HCT116 (cell line): ENCODE data around the gene C11orf52. TPM values are rescaled to one million over a fixed set of nuclear protein-coding genes. Genes with fewer than 3 reads are reported as not detected.

Experiments used
- ATAC-seq: fragments of 200-7000 bp; cut with Tn5 transposase; 2 replicates; pipeline ENCODE4 v1.9.1; 2020; ENCODE audit warnings: mild to moderate bottlenecking, moderate library complexity
- BruUV-seq: library from RNA; stranded (reverse); fragments of 400-500 nt; replicated peaks from 2 replicates; lab custom pipeline; 2021; lab: Mats Ljungman, UMichigan
- CTCF ChIA-PET: fragments of 300-600 bp; sonication (Branson Sonifier 250); formaldehyde crosslinking; loops from one replicate; lab custom pipeline; 2021; ENCODE audit warnings: antibody characterized with exemption; lab: Charles Lee
- POLR2A ChIA-PET: fragments of 300-600, 350-600 bp; sonication (Branson Sonifier 250); formaldehyde crosslinking; loops from one replicate; lab custom pipeline; 2021; ENCODE audit warnings: antibody characterized with exemption; lab: Charles Lee
- RAD21 ChIA-PET, 2 experiments: fragments of 300-600 bp; sonication (Branson Sonifier 250); formaldehyde crosslinking; loops; one replicate each; lab custom pipeline; 2023; ENCODE audit warnings: low total read pairs in 2 of 2; ENCODE audit not compliant: uncharacterized antibody in 2 of 2, unreplicated experiment in 2 of 2, low non-redundant PET in 1 of 2; lab: Charles Lee
- DNase-seq: peaks from one replicate; pipeline ENCODE4 v3.0.0-alpha.2; 2010; ENCODE audit warnings: low read depth, low spot score
- H2AFZ ChIP-seq: fragments of 200-600 bp; shearing (Covaris generic), sonication (generic); 2 replicates; pipeline ENCODE4 v1.6.1; 2017; ENCODE audit warnings: low read depth, mixed run types, mixed read lengths, antibody characterized with exemption, low read length; ENCODE audit not compliant: poor library complexity, severe bottlenecking
- H3K27ac ChIP-seq: 2 replicates; pipeline ENCODE4 v1.5.1; 2012; ENCODE audit warnings: low read depth, low read length
- H3K27me3 ChIP-seq: fragments of 200-600 bp; sonication (generic); 2 replicates; pipeline ENCODE4 v1.6.1; 2016; ENCODE audit warnings: mixed run types, low read length, mixed read lengths; ENCODE audit not compliant: insufficient read depth
- H3K36me3 ChIP-seq, 2 experiments: fragments of 200-500 bp in 1 of 2; fragments of 200-600 bp in 1 of 2; sonication (Bioruptor generic) in 1 of 2; sonication (generic) in 1 of 2; 2 replicates each; pipeline versions ENCODE4 v1.5.1 to v1.6.1; 2014 to 2016; ENCODE audit warnings: low read length in 2 of 2, inconsistent platforms in 1 of 2, mixed read lengths in 1 of 2, mixed run types in 1 of 2; ENCODE audit not compliant: insufficient read depth in 2 of 2, control insufficient read depth in 1 of 2
- H3K4me1 ChIP-seq, 2 experiments: fragments of 200-600 bp in 1 of 2; sonication (generic) in 1 of 2; 2 replicates each; pipeline versions ENCODE4 v1.5.1 to v1.6.1; 2012 to 2017; ENCODE audit warnings: low read length in 2 of 2, inconsistent platforms in 1 of 2, mild to moderate bottlenecking in 1 of 2, mixed read lengths in 1 of 2, mixed run types in 1 of 2, moderate library complexity in 1 of 2; ENCODE audit not compliant: insufficient read depth in 2 of 2, control insufficient read depth in 1 of 2
- H3K4me2 ChIP-seq: fragments of 200-600 bp; sonication (generic); 2 replicates; pipeline ENCODE4 v1.6.1; 2017; ENCODE audit warnings: mixed run types, low read length, mixed read lengths
- H3K4me3 ChIP-seq, 2 experiments: fragments of 200-600 bp in 1 of 2; sonication (generic) in 1 of 2; replicated peaks in 1 of 2; 2 replicates each; pipeline ENCODE4 v1.5.1; 2011 to 2016; ENCODE audit warnings: low read length in 2 of 2, control low read depth in 1 of 2, low read depth in 1 of 2, mild to moderate bottlenecking in 1 of 2, mixed read lengths in 1 of 2, mixed run types in 1 of 2
- H3K79me2 ChIP-seq: fragments of 200-600 bp; sonication (generic); 2 replicates; pipeline ENCODE4 v1.6.1; 2017; ENCODE audit warnings: mild to moderate bottlenecking, mixed run types, low read length, moderate library complexity, mixed read lengths; ENCODE audit not compliant: insufficient read depth
- H3K9ac ChIP-seq: fragments of 200-600 bp; sonication (generic); 2 replicates; pipeline ENCODE4 v1.6.1; 2016; ENCODE audit warnings: low read length, mixed read lengths
- H3K9me2 ChIP-seq: fragments of 200-600 bp; sonication (generic), shearing (Covaris generic); 2 replicates; pipeline ENCODE4 v1.6.1; 2017; ENCODE audit warnings: mixed run types, mild to moderate bottlenecking, moderate library complexity; ENCODE audit not compliant: insufficient read depth
- H3K9me3 ChIP-seq, 2 experiments: fragments of 200-500 bp in 1 of 2; fragments of 200-600 bp in 1 of 2; sonication (Bioruptor generic) in 1 of 2; sonication (generic) in 1 of 2; 2 replicates each; pipeline ENCODE4 v1.6.1; 2014 to 2017; ENCODE audit warnings: low read length in 2 of 2, mixed read lengths in 2 of 2, inconsistent platforms in 1 of 2, low read depth in 1 of 2, mild to moderate bottlenecking in 1 of 2, mixed run types in 1 of 2, moderate library complexity in 1 of 2; ENCODE audit not compliant: control insufficient read depth in 1 of 2, insufficient read depth in 1 of 2
- H4K20me1 ChIP-seq: fragments of 200-600 bp; sonication (generic), shearing (Covaris generic); 2 replicates; pipeline ENCODE4 v1.6.1; 2017; ENCODE audit warnings: mixed run types, mild to moderate bottlenecking, moderate library complexity; ENCODE audit not compliant: insufficient read depth
- CBX3 ChIP-seq: IDR thresholded peaks from 2 replicates; pipeline ENCODE4 v1.6.1; 2012; ENCODE audit warnings: low read depth
- CEBPB ChIP-seq: IDR thresholded peaks from 2 replicates; pipeline ENCODE4 v1.6.1; 2012; ENCODE audit warnings: low read depth
- ELF1 ChIP-seq: IDR thresholded peaks from 2 replicates; pipeline ENCODE4 v1.6.1; 2012; ENCODE audit warnings: low read depth, borderline replicate concordance
- EZH2 ChIP-seq: fragments of 200-600 bp; sonication (generic); IDR thresholded peaks from 2 replicates; pipeline ENCODE4 v1.6.1; 2017; ENCODE audit warnings: antibody characterized with exemption, mixed run types
- EZH2phosphoT487 ChIP-seq: fragments of 200-600 bp; IDR thresholded peaks from 2 replicates; pipeline ENCODE4 v1.6.1; 2018; ENCODE audit warnings: antibody characterized with exemption, borderline replicate concordance
- FOSL1 ChIP-seq: IDR thresholded peaks from 2 replicates; pipeline ENCODE4 v1.6.1; 2012; ENCODE audit warnings: low read depth
- POLR2A ChIP-seq: IDR thresholded peaks from 2 replicates; pipeline ENCODE4 v1.7.0; 2011; ENCODE audit warnings: borderline replicate concordance; ENCODE audit not compliant: insufficient read depth, insufficient read length; ENCODE audit errors: extremely low read depth
- POLR2AphosphoS5 ChIP-seq: IDR thresholded peaks from 2 replicates; pipeline ENCODE4 v1.6.1; 2011; ENCODE audit warnings: mild to moderate bottlenecking, low read depth, low read length, moderate library complexity
- RAD21 ChIP-seq: IDR thresholded peaks from 2 replicates; pipeline ENCODE4 v1.6.1; 2012; ENCODE audit warnings: low read depth, mild to moderate bottlenecking
- SP1 ChIP-seq: IDR thresholded peaks from 2 replicates; pipeline ENCODE4 v1.6.1; 2012; ENCODE audit warnings: low read depth
- SRF ChIP-seq: IDR thresholded peaks from 2 replicates; pipeline ENCODE4 v1.6.1; 2012; ENCODE audit warnings: low read depth
- YY1 ChIP-seq: IDR thresholded peaks from 2 replicates; pipeline ENCODE4 v1.6.1; 2011; ENCODE audit warnings: low read length, low read depth, moderate library complexity, mild to moderate bottlenecking; ENCODE audit not compliant: insufficient replicate concordance; ENCODE audit errors: extremely low read depth
- ZFX ChIP-seq: fragments of 450-650 bp; IDR thresholded peaks from 2 replicates; pipeline ENCODE4 v1.6.1; 2017
- ZNF274 ChIP-seq: fragments of 200-500 bp; sonication (Bioruptor generic); IDR thresholded peaks from 2 replicates; pipeline ENCODE4 v1.6.1; 2014; ENCODE audit warnings: mild to moderate bottlenecking, low read depth, low read length, inconsistent platforms
- intact Hi-C: fragments of 100-400 bp; cut with micrococcal nuclease; formaldehyde crosslinking; loops from 2 replicates; pipeline ENCODE4 v1.10.0; 2022
- total RNA-seq: library from RNA; stranded (reverse); gene quantifications from one replicate; pipeline ENCODE4 v1.2.1, GENCODE V29; 2021; ENCODE audit not compliant: unreplicated experiment
- TF ChIP-seq, protein P1 (sequence below): IDR thresholded peaks from 2 replicates; pipeline ENCODE4 v1.6.1; 2011; ENCODE audit warnings: mild to moderate bottlenecking, low read length, moderate library complexity; ENCODE audit not compliant: insufficient replicate concordance; ENCODE audit errors: extremely low read depth
- TF ChIP-seq, protein P2 (sequence below), 3 experiments: fragments of 200-600 bp in 1 of 3; sonication (generic) in 1 of 3; IDR thresholded peaks in 2 of 3; conservative IDR thresholded peaks in 1 of 3; 2 replicates each; pipeline ENCODE4 v1.5.1; 2012 to 2017; ENCODE audit warnings: low read depth in 2 of 3, low read length in 2 of 3, antibody characterized with exemption in 1 of 3, borderline replicate concordance in 1 of 3, control low read depth in 1 of 3, mild to moderate bottlenecking in 1 of 3, mixed read lengths in 1 of 3, mixed run types in 1 of 3, moderate library complexity in 1 of 3; ENCODE audit not compliant: insufficient read depth in 1 of 3
- TF ChIP-seq, protein P3 (sequence below): IDR thresholded peaks from 2 replicates; pipeline ENCODE4 v1.6.1; 2012; ENCODE audit warnings: low read depth
- TF ChIP-seq, protein P4 (sequence below): IDR thresholded peaks from 2 replicates; pipeline ENCODE4 v1.6.1; 2012

C11orf52 gene
- total RNA-seq, 1 experiment from 2014 or later = 4.6 TPM

DNA sequence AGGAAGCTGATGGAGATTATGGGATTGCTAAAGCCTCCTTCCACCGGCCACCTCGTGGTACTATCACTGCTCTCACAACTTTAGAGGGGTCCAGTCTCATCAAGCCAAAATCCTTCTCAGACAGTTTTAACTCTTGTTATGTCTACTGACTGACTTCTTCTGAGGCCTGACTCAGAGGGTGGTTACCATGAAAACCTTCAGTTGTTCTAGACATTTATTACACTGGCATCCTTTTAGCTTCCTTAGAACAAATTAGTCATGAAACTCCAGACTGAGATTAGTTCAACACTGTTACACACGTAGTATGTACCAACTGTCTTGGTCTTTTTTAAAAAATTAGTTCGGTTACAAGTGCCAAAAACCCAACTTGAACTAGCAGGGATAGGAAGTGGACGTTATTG lies 25.9 kb downstream of the C11orf52 start:
- BruUV-seq = no TSS peak
- ATAC-seq (no peak), DNase-seq (no peak)
- Histone ChIP-seq H3K9me3 (no peaks in the 10 kb centered on the region), H3K4me1 (no peaks in the 10 kb centered on the region), H4K20me1 (no peaks in the 10 kb centered on the region), H3K27ac (no peak overlapping the region), H3K4me2 (no peak overlapping the region), H3K9me2 (no peaks in the 10 kb centered on the region), H2AFZ (no peak overlapping the region), H3K9ac (no peak overlapping the region), H3K4me3 (no peak overlapping the region), H3K36me3 (no peaks in the 10 kb centered on the region), H3K79me2 (no peaks in the 10 kb centered on the region), H3K27me3 (no peaks in the 10 kb centered on the region)
- ChIA-PET RAD21 (no interaction called here), POLR2A (no interaction called here), CTCF (interaction anchor here (0.8 to 1.0 kb wide), 2 partner anchors 13 to 15 kb away, joined by 3 to 4 read pairs; no protein-coding TSS in a partner anchor)
- intact Hi-C loops = no loop called here
- TF ChIP-seq, protein P1, sequence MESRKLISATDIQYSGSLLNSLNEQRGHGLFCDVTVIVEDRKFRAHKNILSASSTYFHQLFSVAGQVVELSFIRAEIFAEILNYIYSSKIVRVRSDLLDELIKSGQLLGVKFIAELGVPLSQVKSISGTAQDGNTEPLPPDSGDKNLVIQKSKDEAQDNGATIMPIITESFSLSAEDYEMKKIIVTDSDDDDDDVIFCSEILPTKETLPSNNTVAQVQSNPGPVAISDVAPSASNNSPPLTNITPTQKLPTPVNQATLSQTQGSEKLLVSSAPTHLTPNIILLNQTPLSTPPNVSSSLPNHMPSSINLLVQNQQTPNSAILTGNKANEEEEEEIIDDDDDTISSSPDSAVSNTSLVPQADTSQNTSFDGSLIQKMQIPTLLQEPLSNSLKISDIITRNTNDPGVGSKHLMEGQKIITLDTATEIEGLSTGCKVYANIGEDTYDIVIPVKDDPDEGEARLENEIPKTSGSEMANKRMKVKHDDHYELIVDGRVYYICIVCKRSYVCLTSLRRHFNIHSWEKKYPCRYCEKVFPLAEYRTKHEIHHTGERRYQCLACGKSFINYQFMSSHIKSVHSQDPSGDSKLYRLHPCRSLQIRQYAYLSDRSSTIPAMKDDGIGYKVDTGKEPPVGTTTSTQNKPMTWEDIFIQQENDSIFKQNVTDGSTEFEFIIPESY = no peak
- TF ChIP-seq, protein P2, sequence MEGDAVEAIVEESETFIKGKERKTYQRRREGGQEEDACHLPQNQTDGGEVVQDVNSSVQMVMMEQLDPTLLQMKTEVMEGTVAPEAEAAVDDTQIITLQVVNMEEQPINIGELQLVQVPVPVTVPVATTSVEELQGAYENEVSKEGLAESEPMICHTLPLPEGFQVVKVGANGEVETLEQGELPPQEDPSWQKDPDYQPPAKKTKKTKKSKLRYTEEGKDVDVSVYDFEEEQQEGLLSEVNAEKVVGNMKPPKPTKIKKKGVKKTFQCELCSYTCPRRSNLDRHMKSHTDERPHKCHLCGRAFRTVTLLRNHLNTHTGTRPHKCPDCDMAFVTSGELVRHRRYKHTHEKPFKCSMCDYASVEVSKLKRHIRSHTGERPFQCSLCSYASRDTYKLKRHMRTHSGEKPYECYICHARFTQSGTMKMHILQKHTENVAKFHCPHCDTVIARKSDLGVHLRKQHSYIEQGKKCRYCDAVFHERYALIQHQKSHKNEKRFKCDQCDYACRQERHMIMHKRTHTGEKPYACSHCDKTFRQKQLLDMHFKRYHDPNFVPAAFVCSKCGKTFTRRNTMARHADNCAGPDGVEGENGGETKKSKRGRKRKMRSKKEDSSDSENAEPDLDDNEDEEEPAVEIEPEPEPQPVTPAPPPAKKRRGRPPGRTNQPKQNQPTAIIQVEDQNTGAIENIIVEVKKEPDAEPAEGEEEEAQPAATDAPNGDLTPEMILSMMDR (IDR thresholded peaks at IDR 0.05 in 2 of 3, conservative IDR thresholded peaks at IDR 0.05 in 1 of 3; ENCODE audit: borderline replicate concordance in 1 of 3, insufficient read depth in 1 of 3, low read depth in 2 of 3, low read length in 2 of 3) = no peak
- TF ChIP-seq FOSL1 (no peak), RAD21 (no peak), CBX3 (no peak), YY1 (no peak), SRF (no peak), CEBPB (no peak), SP1 (no peak), EZH2phosphoT487 (no peak), POLR2AphosphoS5 (no peak), EZH2 (no peak), POLR2A (no peak), ELF1 (no peak), ZNF274 (no peak), ZFX (no peak)
- TF ChIP-seq, protein P3, sequence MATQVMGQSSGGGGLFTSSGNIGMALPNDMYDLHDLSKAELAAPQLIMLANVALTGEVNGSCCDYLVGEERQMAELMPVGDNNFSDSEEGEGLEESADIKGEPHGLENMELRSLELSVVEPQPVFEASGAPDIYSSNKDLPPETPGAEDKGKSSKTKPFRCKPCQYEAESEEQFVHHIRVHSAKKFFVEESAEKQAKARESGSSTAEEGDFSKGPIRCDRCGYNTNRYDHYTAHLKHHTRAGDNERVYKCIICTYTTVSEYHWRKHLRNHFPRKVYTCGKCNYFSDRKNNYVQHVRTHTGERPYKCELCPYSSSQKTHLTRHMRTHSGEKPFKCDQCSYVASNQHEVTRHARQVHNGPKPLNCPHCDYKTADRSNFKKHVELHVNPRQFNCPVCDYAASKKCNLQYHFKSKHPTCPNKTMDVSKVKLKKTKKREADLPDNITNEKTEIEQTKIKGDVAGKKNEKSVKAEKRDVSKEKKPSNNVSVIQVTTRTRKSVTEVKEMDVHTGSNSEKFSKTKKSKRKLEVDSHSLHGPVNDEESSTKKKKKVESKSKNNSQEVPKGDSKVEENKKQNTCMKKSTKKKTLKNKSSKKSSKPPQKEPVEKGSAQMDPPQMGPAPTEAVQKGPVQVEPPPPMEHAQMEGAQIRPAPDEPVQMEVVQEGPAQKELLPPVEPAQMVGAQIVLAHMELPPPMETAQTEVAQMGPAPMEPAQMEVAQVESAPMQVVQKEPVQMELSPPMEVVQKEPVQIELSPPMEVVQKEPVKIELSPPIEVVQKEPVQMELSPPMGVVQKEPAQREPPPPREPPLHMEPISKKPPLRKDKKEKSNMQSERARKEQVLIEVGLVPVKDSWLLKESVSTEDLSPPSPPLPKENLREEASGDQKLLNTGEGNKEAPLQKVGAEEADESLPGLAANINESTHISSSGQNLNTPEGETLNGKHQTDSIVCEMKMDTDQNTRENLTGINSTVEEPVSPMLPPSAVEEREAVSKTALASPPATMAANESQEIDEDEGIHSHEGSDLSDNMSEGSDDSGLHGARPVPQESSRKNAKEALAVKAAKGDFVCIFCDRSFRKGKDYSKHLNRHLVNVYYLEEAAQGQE = no peak
- TF ChIP-seq, protein P4, sequence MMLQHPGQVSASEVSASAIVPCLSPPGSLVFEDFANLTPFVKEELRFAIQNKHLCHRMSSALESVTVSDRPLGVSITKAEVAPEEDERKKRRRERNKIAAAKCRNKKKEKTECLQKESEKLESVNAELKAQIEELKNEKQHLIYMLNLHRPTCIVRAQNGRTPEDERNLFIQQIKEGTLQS = no peak
- TF ChIP-seq, all 23 proteins: peak for 0
